Measurements from ENCODE around the gene SETSIP. TPM values are rescaled to one million over a fixed set of nuclear protein-coding genes. Genes with fewer than 3 reads are reported as not detected.
"Not testable (repeated sequence)": the region's sequence is repeated elsewhere in the genome, so short reads cannot be mapped to it uniquely, and the experiment has no call there.

Gene SETSIP
- not detected in 2 replicates for total RNA-seq (2014; rRNA removed; shearing (Covaris generic))
- polyA plus RNA-seq (2015; cell fraction: cytosol; rRNA removed), result not detected in 2 replicates
- not detected in 2 replicates for polyA plus RNA-seq (2015; cell fraction: nucleus; rRNA removed)

DNA sequence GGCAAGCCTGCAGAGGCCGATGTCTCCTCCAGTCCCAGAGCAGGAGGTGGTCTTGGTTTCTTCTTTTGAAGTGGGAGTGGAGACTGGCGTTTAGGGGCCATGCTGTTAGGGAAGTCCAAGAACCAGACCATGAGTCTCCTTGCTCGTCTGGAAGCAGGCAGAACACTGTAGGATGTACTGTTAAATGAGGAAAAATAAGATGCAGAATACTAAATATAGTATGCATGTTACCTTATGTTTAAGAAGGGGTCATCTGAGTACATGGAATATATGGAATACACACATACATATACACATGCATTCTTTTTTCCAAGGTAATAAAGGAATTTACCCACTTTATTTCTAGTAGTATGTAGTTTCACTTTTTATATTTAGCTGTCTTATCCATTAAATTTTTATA is at the start of gene SETSIP:
TSS of gene SETSIP (minus strand) at position 101 of the 400 bp plus-strand sequence. CDS start at position 101, 0 bp downstream.
- DNase-seq (ENCODE audit: low read depth, low spot score), result no peak
- in situ Hi-C loops (cut with HindIII; ENCODE audit: low pct_unique_long_range_greater_than_20kb, low sequenced_read_pairs), result no loop called here

GRCh38 chr1:92123868-92124267 is 48.7 kb upstream of the SETSIP start:
- in situ Hi-C loops (cut with HindIII; ENCODE audit: low pct_unique_long_range_greater_than_20kb, low sequenced_read_pairs), result no loop called here
- no peak for DNase-seq (ENCODE audit: low read depth, low spot score)

- in situ Hi-C loops (cut with HindIII; ENCODE audit: low pct_unique_long_range_greater_than_20kb, low sequenced_read_pairs), result no loop called here
- DNase-seq (ENCODE audit: low read depth, low spot score), result no peak
These were observed 43.6 kb upstream of the SETSIP start for GRCh38 chr1:92118826-92119225.

GRCh38 chr1:92117526-92117925 is 42.3 kb upstream of the SETSIP start:
- in situ Hi-C loops (cut with HindIII; ENCODE audit: low pct_unique_long_range_greater_than_20kb, low sequenced_read_pairs), result no loop called here

DNA sequence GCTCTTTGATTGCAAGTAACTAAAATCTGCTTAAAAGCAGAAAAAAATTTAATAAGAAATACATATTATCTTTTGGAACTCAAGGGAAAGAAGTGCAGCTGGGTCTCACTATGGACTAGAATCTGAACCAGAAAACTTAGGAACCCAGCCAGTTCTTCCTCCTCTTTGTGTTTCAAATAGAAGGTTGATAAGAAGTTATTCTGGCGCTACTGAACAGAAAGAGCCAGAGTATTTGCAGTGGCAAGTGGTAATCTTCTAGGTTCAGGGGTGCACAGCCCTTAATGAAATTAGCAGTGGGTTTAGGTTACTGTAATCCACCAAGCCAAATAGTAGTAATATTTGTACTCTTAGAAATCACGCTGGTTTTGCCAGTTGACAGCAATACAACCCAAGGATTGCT is 33.4 kb upstream of the SETSIP start:
- DNase-seq (ENCODE audit: low read depth, low spot score), result no peak
- in situ Hi-C loops (cut with HindIII; ENCODE audit: low pct_unique_long_range_greater_than_20kb, low sequenced_read_pairs), result no loop called here

More at GRCh38 chr1:92117526-92117925, 42.3 kb upstream of the SETSIP start:
- DNase-seq (ENCODE audit: low read depth, low spot score), result no peak

DNA sequence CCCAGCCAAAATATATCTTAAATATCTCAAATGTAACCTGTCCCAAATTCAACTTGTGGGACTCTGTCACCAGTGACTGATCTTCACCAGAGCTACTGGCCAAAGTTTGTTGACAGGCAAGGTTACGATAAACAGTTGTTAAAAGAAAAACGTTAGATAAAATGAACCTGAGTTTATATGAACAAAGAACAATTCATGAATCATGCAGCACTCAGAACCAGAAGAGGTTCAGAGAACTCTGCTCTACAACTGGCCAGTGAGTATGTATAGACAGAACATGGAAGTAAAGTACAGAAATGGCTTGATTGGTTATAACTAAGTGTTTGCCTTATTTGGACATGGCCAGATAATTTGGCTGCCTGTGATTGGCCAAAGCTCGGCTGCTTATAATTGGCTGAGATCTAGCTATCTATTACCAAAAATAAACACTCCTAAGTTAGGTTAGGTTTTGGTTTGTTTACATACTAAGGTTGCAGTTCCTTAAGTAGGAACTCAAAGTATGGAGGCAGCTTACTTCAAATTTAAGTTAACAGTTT is 30.4 kb upstream of the SETSIP start:
- in situ Hi-C loops (cut with HindIII; ENCODE audit: low pct_unique_long_range_greater_than_20kb, low sequenced_read_pairs), result no loop called here
- DNase-seq (ENCODE audit: low read depth, low spot score), result no peak

GRCh38 chr1:92096317-92096716 is 21.1 kb upstream of the SETSIP start:
- in situ Hi-C loops (cut with HindIII; ENCODE audit: low pct_unique_long_range_greater_than_20kb, low sequenced_read_pairs), result no loop called here
- DNase-seq (ENCODE audit: low read depth, low spot score), result no peak

- DNase-seq (ENCODE audit: low read depth, low spot score), result no peak
- in situ Hi-C loops (cut with HindIII; ENCODE audit: low pct_unique_long_range_greater_than_20kb, low sequenced_read_pairs), result no loop called here
These were observed 20.7 kb upstream of the SETSIP start for GRCh38 chr1:92095874-92096273.

DNA sequence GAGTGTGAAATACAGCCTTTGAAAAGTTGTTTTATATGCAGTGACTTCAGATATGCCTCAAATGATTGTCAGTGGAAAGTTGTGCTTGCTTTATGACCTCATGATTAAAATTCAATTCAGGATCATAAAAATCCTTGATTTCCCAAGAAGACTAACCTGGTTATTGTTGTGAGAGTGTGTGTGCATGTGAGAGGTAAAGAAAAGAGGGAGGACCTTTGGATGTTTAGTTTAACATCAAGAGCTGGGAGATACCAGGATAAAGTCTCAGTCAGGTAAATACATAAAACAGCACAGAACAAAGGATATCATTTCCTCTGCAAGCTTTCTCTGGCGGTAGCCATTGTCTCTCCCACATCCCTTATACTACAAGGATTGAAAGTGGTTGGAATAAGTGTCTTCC is 19.4 kb upstream of the SETSIP start:
- DNase-seq (ENCODE audit: low read depth, low spot score), result no peak

DNA sequence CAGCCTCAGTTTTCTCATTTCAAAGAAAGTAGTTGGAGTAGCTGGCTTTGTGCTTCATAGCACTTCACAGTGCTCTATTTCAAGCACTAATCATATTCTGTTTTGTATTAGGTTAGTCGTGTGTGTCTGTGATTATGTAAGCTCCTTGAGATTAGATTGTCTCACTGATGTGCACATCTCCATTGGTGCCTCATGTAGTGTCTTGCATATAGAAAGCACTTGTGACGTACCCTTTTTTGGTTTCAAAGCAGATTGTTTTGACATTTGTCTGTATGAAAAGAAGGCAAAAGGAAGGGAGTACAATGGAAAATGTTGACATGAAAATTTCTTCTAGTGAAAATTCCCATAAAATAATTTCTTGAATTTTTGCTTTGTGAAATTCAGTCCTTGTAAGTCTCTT is 18.9 kb upstream of the SETSIP start:
- in situ Hi-C loops (cut with HindIII; ENCODE audit: low pct_unique_long_range_greater_than_20kb, low sequenced_read_pairs), result no loop called here
- DNase-seq (ENCODE audit: low read depth, low spot score), result no peak

More for the DNA sequence above, 19.4 kb upstream of the SETSIP start:
- in situ Hi-C loops (cut with HindIII; ENCODE audit: low pct_unique_long_range_greater_than_20kb, low sequenced_read_pairs), result no loop called here

GRCh38 chr1:92091625-92092024 is 16.4 kb upstream of the SETSIP start:
- DNase-seq (ENCODE audit: low read depth, low spot score), result no peak
- in situ Hi-C loops (cut with HindIII; ENCODE audit: low pct_unique_long_range_greater_than_20kb, low sequenced_read_pairs), result no loop called here

DNA sequence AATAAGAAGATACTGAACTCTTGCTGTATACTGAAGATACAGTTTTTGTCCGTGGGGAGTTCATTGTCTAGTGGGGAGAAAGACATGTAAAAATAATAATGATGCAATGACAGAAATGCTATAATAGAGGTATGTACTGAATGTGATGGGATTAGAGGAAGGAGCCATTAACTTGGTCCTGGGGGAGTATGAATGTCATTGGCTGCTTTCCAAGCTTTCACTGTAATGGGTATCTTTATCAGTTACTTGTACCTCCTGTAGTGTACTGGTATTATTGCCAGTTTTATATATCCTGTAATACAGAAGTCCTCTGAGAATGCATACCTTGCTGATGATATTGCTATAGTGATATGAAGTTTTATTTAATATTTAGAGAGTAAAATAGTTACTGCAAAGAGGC is 12.3 kb upstream of the SETSIP start:
- in situ Hi-C loops (cut with HindIII; ENCODE audit: low pct_unique_long_range_greater_than_20kb, low sequenced_read_pairs), result no loop called here
- DNase-seq (ENCODE audit: low read depth, low spot score), result no peak

DNA sequence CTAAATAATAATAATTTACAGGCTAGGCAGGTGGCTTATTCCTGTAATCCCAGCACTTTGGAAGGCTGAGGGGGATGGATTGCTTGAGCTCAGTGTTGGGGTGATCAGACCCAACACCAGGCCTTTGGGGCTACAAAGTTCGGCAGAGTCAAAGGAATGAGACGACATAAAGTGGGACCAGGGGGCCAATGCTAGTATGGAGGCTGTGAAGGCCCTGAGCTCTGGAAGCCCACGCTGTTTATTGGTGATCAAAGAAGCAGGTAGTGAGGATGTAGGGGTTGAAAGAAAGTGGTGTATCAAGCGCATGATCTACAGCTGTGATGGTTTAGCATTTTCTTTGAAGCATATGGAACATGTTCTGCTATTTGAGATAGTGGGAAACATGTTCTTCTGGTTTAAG is 10.5 kb upstream of the SETSIP start:
- in situ Hi-C loops (cut with HindIII; ENCODE audit: low pct_unique_long_range_greater_than_20kb, low sequenced_read_pairs), result no loop called here

GRCh38 chr1:92084651-92085050 is 9.4 kb upstream of the SETSIP start:
- in situ Hi-C loops (cut with HindIII; ENCODE audit: low pct_unique_long_range_greater_than_20kb, low sequenced_read_pairs), result no loop called here

More for the DNA sequence above, 10.5 kb upstream of the SETSIP start:
- DNase-seq (ENCODE audit: low read depth, low spot score), result no peak

DNA sequence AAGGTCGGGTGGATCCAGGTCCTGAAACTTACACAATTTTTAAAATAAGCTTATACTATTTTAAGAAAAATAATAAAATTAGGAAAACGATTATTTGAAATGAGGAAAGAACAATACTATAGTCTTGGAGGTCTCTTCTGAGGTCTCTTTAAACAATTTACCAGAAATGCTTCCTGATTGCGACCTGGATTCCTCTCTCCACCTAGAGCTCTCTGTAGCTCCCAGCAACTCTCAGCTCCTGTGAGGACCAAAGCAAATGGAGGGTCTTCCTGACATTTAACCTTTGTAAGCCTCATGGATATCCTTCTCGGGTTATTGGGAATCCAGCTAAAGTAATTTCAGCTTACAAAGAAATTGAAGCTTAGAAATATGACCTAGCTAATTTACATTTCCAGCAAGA is 5.8 kb upstream of the SETSIP start:
- DNase-seq (ENCODE audit: low read depth, low spot score), result no peak
- in situ Hi-C loops (cut with HindIII; ENCODE audit: low pct_unique_long_range_greater_than_20kb, low sequenced_read_pairs), result no loop called here

More at GRCh38 chr1:92084651-92085050, 9.4 kb upstream of the SETSIP start:
- DNase-seq (ENCODE audit: low read depth, low spot score), result no peak

GRCh38 chr1:92080128-92080985 is 5.1 kb upstream of the SETSIP start, which contains the start of gene BTBD8:
Gene BTBD8, plus strand, starts transcription at chr1:92080345. Its CDS starts 227 bp downstream, at chr1:92080572.
- DNase-seq (ENCODE audit: low read depth, low spot score), result peak; percentile 74
- in situ Hi-C loops (cut with HindIII; ENCODE audit: low pct_unique_long_range_greater_than_20kb, low sequenced_read_pairs), result no loop called here

DNA sequence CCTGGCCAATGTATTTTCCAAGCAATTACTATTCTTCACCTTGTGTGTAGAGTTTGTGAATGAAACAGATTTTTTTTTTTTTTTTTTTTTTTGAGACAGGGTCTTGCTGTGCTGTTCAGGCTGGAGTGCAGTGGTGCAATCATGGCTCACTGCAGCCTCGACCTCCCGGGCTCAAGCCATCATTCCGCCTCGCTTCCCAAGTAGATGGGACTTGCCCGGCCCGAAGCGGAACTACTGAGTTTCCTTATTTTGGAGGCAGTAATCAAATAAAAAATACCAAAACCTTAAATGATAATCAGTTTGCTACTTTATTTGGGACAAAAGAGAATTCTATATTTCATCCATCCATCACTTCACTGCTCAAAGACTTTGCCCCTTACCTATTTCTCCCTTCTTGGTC is 4.2 kb upstream of the SETSIP start:
- in situ Hi-C loops (cut with HindIII; ENCODE audit: low pct_unique_long_range_greater_than_20kb, low sequenced_read_pairs), result no loop called here
- no peak for DNase-seq (ENCODE audit: low read depth, low spot score)

GRCh38 chr1:92078077-92078476 is 2.9 kb upstream of the SETSIP start:
- DNase-seq (ENCODE audit: low read depth, low spot score); in situ Hi-C loops (cut with HindIII; ENCODE audit: low pct_unique_long_range_greater_than_20kb, low sequenced_read_pairs): not testable (repeated sequence)

- in situ Hi-C loops (cut with HindIII; ENCODE audit: low pct_unique_long_range_greater_than_20kb, low sequenced_read_pairs), result no loop called here
- DNase-seq (ENCODE audit: low read depth, low spot score), result no peak
These were observed 1.2 kb upstream of the SETSIP start for GRCh38 chr1:92076363-92076762.
